Measurements from ENCODE around the gene VMA21. TPM values are rescaled to one million over a fixed set of nuclear protein-coding genes. Genes with fewer than 3 reads are reported as not detected.

Gene VMA21
- total and polyA plus RNA-seq, 2 donors (not counting 3 experiments of a cell fraction or from before 2014, with no cell fraction given) = 12.7 to 34.2 TPM

GRCh38 chrX:151386838-151387459, 10.1 kb upstream of the VMA21 start:
- CTCF ChIA-PET = no interaction called here
- POLR2A ChIA-PET = no interaction called here
- BruUV-seq (replicated peaks) = no TSS peak
- Histone ChIP-seq H3K27ac (ENCODE audit: insufficient read depth, low read depth, low read length) (no peak overlapping the region), H3K27me3 (ENCODE audit: control insufficient read depth in 2 of 2, insufficient read depth in 2 of 2, low read length in 2 of 2) (no peaks in the 10 kb centered on the region), H3K4me1 (ENCODE audit: control insufficient read depth, extremely low read depth, insufficient read depth, low read length) (no peaks in the 10 kb centered on the region), H3K4me3 (replicated peaks in 1 of 3; ENCODE audit: insufficient read depth in 1 of 3, low read depth in 1 of 3, low read length in 3 of 3) (no peak overlapping the region), H4K20me1 (replicated peaks; ENCODE audit: control insufficient read depth, extremely low read depth, insufficient read depth, low read length) (no peaks in the 10 kb centered on the region), H3K4me2 (ENCODE audit: insufficient read depth, low read length) (no peak overlapping the region), H3K9me1 (replicated peaks; ENCODE audit: control insufficient read depth, extremely low read depth, insufficient read depth, low read length) (no peaks in the 10 kb centered on the region), H3K36me3 (ENCODE audit: control insufficient read depth in 2 of 2, extremely low read depth in 1 of 2, insufficient read depth in 2 of 2, low read length in 2 of 2) (no peaks in the 10 kb centered on the region), H3K9me3 (replicated peaks; ENCODE audit: control insufficient read depth, insufficient read depth, low read length) (no peaks in the 10 kb centered on the region), H3K9ac (replicated peaks; ENCODE audit: extremely low read depth, insufficient read depth, low read length) (no peak overlapping the region), H2AFZ (ENCODE audit: low read depth, low read length) (no peak overlapping the region), H3K79me2 (ENCODE audit: control insufficient read depth, insufficient read depth, low read length) (no peaks in the 10 kb centered on the region)
- no peak for FAIRE-seq
- dilution Hi-C loops (cut with MboI; ENCODE audit: extremely low pct_ligation_motif_present, low sequenced_read_pairs) = no loop called here
- intact Hi-C loops (cut with micrococcal nuclease) = no loop called here
- no peak for TF ChIP-seq POLR2A (IDR thresholded peaks at IDR 0.05; ENCODE audit: low read depth, low read length)
- no peak for TF ChIP-seq EZH2 (IDR thresholded peaks at IDR 0.05; ENCODE audit: borderline replicate concordance, low read depth, low read length, severe bottlenecking)
- TF ChIP-seq JUN (IDR thresholded peaks at IDR 0.05; ENCODE audit: borderline replicate concordance, insufficient read depth, insufficient read length, low read depth) = no peak
- TF ChIP-seq FOS (IDR thresholded peaks at IDR 0.05; ENCODE audit: borderline replicate concordance, insufficient read depth, low read length) = no peak
- no peak for TF ChIP-seq CTCF (IDR thresholded peaks at IDR 0.05; ENCODE audit: extremely low read depth in 1 of 2, insufficient read depth in 1 of 2, low read depth in 1 of 2, low read length in 2 of 2)
- no peak for TF ChIP-seq MAX (IDR thresholded peaks at IDR 0.05; ENCODE audit: insufficient read depth, insufficient read length)
- no peak for TF ChIP-seq GATA2 (IDR thresholded peaks at IDR 0.05; ENCODE audit: insufficient read depth, insufficient read length, low read depth, low read length)
- no peak for TF ChIP-seq MYC (IDR thresholded peaks at IDR 0.05; ENCODE audit: low read depth, low read length)
- no peak for TF ChIP-seq POLR2AphosphoS5 (IDR thresholded peaks at IDR 0.05; ENCODE audit: insufficient read depth, low read depth, low read length)
- no peak for DNase-seq (ENCODE audit: low read depth, low spot score)
